Measurements from ENCODE around the gene LRG1. TPM values are rescaled to one million over a fixed set of nuclear protein-coding genes. Genes with fewer than 3 reads are reported as not detected.

LRG1 gene
- total and polyA plus RNA-seq, 2 of the 13 experiments (the other 11 are each of a cell fraction or from before 2014, with no cell fraction given) = 12.0 to 39.3 TPM

DNA sequence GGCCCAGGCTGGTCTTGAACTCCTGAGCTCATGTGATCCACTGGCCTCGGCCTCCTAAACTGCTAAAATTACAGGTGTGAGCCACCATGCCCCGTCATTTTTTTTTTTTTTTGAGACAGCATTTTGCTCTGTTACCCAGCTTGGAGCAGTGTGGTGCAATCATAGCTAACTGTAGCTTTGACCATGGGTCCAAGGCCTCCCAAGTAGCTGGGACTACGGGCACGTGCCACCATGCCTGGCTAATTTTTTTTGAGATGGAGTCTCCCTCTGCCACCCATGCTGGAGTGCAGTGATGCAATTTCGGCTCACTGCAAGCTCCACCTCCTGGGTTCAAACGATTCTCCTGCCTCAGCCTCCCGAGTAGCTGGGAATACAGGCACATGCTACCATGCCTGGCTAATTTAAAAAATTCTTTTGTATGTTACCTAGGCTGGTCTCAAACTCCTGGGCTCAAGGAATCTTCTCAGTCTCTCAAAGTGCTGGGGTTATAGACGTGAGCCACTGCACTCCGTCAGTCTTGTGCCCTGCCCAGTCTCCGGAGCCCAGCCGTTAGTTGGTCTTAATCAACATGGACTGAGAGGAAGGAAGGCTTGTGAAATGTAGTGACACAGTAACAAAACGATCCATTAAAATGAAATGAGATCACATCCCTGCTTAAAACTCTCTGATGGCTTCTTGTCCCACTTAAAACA is 1.4 kb upstream of the LRG1 start (continued):
- TF ChIP-seq MAZ (IDR thresholded peaks at IDR 0.05; ENCODE audit: borderline replicate concordance, low read depth, low read length) (no peak), MAZ (CRISPR knock-in tag; IDR thresholded peaks at IDR 0.05; ENCODE audit: low read depth) (no peak), KDM2A (CRISPR knock-in tag; IDR thresholded peaks at IDR 0.05; ENCODE audit: borderline replicate concordance, low read depth) (peak; percentile 48; the same call in 1 of the 2 replicates), RBAK (CRISPR knock-in tag; IDR thresholded peaks at IDR 0.05) (peak; percentile 86), JUNB (CRISPR knock-in tag; IDR thresholded peaks at IDR 0.05; ENCODE audit: borderline replicate concordance) (no peak), SALL1 (CRISPR knock-in tag; IDR thresholded peaks at IDR 0.05) (peak; percentile 25; the same call in 1 of the 2 replicates), MYNN (CRISPR knock-in tag; IDR thresholded peaks at IDR 0.05; ENCODE audit: low read depth) (no peak), HNF4A (CRISPR knock-in tag; IDR thresholded peaks at IDR 0.05) (peak; percentile 60), ZNF616 (CRISPR knock-in tag; IDR thresholded peaks at IDR 0.05; ENCODE audit: low read depth) (no peak), ZNF605 (CRISPR knock-in tag; IDR thresholded peaks at IDR 0.05) (0 out of 2 replicates have a peak, but pooled peaks have one; percentile 29), ZNF746 (CRISPR knock-in tag; IDR thresholded peaks at IDR 0.05) (no peak), ZNF232 (CRISPR knock-in tag; IDR thresholded peaks at IDR 0.05; ENCODE audit: borderline replicate concordance) (0 out of 2 replicates have a peak, but pooled peaks have one; percentile 14), CEBPG (CRISPR knock-in tag; IDR thresholded peaks at IDR 0.05) (peak; percentile 76), ZNF251 (CRISPR knock-in tag; IDR thresholded peaks at IDR 0.05) (no peak)
- TF ChIP-seq, protein P1, sequence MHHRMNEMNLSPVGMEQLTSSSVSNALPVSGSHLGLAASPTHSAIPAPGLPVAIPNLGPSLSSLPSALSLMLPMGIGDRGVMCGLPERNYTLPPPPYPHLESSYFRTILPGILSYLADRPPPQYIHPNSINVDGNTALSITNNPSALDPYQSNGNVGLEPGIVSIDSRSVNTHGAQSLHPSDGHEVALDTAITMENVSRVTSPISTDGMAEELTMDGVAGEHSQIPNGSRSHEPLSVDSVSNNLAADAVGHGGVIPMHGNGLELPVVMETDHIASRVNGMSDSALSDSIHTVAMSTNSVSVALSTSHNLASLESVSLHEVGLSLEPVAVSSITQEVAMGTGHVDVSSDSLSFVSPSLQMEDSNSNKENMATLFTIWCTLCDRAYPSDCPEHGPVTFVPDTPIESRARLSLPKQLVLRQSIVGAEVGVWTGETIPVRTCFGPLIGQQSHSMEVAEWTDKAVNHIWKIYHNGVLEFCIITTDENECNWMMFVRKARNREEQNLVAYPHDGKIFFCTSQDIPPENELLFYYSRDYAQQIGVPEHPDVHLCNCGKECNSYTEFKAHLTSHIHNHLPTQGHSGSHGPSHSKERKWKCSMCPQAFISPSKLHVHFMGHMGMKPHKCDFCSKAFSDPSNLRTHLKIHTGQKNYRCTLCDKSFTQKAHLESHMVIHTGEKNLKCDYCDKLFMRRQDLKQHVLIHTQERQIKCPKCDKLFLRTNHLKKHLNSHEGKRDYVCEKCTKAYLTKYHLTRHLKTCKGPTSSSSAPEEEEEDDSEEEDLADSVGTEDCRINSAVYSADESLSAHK (CRISPR knock-in tag; IDR thresholded peaks at IDR 0.05; ENCODE audit: borderline replicate concordance) = no peak
- TF ChIP-seq, protein P2, sequence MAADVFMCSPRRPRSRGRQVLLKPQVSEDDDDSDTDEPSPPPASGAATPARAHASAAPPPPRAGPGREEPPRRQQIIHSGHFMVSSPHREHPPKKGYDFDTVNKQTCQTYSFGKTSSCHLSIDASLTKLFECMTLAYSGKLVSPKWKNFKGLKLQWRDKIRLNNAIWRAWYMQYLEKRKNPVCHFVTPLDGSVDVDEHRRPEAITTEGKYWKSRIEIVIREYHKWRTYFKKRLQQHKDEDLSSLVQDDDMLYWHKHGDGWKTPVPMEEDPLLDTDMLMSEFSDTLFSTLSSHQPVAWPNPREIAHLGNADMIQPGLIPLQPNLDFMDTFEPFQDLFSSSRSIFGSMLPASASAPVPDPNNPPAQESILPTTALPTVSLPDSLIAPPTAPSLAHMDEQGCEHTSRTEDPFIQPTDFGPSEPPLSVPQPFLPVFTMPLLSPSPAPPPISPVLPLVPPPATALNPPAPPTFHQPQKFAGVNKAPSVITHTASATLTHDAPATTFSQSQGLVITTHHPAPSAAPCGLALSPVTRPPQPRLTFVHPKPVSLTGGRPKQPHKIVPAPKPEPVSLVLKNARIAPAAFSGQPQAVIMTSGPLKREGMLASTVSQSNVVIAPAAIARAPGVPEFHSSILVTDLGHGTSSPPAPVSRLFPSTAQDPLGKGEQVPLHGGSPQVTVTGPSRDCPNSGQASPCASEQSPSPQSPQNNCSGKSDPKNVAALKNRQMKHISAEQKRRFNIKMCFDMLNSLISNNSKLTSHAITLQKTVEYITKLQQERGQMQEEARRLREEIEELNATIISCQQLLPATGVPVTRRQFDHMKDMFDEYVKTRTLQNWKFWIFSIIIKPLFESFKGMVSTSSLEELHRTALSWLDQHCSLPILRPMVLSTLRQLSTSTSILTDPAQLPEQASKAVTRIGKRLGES (CRISPR knock-in tag; IDR thresholded peaks at IDR 0.05; ENCODE audit: borderline replicate concordance) = no peak
